Fibroblast of skin of right quadriceps (primary cell): ENCODE data around the gene PLK5.
"Not testable (repeated sequence)": the region's sequence is repeated elsewhere in the genome, so short reads cannot be mapped to it uniquely, and the experiment has no call there.

ENCODE experiments used
- DNase-seq: peaks from one replicate; pipeline ENCODE4 v3.0.0-alpha.2; 2013

The PLK5 gene, protein sequence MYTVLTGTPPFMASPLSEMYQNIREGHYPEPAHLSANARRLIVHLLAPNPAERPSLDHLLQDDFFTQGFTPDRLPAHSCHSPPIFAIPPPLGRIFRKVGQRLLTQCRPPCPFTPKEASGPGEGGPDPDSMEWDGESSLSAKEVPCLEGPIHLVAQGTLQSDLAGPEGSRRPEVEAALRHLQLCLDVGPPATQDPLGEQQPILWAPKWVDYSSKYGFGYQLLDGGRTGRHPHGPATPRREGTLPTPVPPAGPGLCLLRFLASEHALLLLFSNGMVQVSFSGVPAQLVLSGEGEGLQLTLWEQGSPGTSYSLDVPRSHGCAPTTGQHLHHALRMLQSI

GRCh38 chr19:1523412-1524286, at the start of gene PLK5:
TSS of gene PLK5 (plus strand) at chr19:1524077. CDS start at chr19:1526997, 2,920 bp downstream.
- no peak for DNase-seq

DNA sequence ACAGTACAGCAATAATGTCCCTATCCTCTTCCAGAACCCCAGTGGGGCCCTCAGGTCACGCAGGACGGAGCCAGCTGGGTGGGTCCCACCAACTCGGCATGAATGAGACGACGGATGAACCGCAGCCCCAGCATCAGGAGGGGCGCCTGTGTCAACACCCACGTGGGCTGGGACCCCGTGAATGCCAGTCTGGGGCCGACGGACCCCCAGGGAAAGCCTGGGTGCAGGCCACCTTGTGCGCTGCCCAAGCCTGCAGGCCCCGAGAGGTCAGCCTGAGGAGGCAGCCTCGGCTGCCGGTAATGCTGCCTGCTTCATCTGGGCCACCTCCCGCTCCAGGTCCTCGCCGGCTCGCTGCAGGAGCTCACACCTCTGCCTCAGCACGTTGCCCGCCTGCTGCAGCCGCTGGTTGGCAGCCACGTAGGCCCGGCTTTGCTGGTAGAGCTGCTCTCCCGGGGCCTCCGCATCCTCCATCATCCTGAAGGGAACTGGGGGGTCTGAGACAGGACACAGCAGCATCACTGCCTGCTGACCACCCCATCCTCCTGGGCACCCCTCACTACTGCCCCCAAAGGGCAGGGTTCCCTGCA, 49.0 kb upstream of the PLK5 start:
- DNase-seq = no peak

- no peak for DNase-seq
Measured at GRCh38 chr19:1475751-1476437, 48.0 kb upstream of the PLK5 start.

- not testable (repeated sequence) for DNase-seq
Measured at GRCh38 chr19:1477056-1477455, 46.8 kb upstream of the PLK5 start.

DNA sequence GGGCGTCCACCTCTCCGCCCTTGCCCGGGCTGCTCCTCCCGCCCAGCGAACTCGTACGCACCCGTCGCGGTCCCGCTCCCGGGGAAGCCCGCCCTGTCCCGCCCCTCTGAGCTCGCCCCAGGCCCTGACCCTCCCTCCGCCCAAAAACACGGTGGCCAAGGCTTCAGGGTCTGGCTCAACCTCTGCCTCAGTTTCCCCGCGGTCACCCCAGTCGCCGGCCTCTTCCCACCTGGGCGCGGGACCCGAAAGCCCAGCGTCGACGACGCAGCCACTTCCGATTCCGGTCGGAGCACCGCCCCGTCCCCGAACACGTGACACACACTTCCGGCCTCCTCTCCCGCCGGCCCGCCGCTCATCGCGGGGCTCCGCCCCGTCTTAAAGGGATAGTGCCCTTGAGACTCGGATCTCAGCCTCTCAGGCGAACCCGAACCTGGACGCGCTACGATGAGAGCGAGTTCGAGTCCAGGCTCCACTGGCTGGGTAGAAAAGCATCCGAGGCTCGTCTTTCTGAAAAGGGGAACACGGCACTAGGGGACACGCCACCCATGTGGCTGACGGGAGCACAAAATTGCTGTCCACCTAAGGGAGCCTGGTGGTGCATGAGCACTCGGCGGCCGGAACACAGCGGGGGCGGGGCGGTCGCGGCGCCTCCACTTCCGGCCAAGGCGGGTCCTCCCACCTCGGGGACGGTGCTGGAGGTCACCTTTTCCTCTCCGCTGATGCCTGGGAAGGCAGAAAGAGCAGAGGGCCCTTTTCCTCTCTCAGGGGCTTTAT, 44.8 kb upstream of the PLK5 start, which contains the start of gene C19orf25:
C19orf25 (minus strand) TSS at position 282 of the 774 bp plus-strand sequence. CDS start 312 bp downstream, outside the sequence.
- peak; percentile 93 for DNase-seq

DNA sequence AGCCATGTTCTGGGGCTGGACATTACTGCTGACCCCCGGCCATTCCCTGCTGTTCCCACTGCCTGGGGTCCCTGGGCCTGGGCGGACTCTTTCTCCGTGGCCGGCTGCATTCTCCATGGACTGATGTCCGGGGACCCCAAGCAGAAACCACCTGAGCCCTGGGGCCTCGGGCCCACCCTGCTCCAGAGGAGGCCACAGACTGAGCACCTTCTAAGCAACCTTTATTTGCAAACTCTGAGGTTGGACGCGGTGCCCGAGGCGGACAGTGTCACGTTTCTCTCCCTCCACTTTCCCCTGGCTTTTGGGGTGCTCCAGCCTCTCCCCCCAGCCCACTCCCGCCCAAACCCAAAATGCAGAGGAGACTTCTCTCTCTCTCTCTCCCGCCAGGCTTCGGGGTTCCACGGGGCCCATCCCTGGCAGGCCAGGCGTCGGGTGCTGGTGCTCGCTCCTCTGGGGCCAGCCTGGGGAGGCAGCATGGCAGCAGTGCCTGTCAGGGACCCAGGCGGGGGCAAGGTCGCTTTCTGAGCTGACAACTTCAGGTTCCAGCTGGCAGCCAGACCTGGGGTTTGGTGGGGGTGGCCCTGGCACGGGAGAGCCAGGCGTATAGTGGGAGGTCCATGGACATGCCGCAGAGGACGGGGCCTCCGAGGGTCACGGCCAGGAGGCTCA, 42.5 kb upstream of the PLK5 start:
- DNase-seq = no peak

DNA sequence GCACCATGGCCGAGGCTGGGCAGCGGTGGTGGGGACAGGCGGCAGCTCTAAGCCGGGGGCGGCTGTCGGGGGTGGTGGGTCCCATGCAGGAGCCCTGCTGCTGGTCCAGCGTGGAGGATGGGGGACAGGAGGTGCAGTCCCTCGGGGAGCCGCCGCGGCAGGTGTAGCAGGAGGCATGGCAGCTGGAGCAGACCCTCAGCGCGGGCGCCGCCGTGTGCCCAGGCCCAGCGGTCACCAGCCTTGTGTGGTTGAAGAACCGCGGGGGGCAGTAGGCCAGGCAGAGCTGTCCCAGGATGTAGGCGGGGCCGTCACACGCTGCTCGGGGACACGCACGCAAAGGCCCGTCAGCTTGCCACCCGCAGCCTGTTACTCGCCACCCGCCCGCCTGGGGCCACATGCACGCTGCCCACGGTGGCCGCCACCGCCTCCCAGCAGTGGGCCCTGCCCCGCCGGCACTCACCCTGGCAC, 42.0 kb upstream of the PLK5 start:
- DNase-seq = no peak

DNA sequence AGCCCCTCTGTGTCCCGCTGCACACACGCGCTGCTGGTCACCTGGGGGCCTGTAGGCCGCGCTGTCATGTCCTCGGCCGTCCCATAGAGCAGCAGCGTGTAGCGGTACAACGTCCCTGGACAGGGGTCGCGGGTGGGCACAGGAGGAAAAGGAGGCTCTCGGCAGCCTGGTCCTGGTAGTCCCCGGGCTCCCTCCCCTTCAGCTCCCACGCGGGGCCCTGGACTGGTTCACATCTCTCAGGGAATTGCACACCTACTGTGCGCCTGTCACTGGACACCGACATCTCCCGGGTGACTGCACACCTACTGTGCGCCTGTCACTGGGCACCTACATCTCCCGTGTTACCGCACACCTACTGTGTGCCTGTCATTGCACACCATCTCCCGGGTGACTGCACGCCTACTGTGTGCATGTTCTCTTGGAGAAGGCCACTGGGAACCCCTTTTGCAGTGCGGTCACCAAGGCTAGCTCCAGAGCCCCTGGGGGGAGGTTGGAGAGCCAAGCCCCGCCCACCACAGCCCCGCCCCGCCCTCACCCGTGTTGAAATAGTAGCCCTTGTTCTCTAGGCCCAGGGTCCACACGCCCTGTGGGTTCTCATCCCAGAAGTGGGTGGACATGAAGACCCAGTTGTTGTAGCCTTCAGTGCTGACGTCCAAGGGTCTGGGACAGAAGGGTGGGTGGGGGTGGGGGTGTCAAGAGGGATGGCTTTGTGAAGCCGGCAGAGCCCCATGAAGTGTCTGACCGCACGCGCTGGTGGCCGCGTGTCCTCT, 41.3 kb upstream of the PLK5 start:
- DNase-seq = no peak

DNA sequence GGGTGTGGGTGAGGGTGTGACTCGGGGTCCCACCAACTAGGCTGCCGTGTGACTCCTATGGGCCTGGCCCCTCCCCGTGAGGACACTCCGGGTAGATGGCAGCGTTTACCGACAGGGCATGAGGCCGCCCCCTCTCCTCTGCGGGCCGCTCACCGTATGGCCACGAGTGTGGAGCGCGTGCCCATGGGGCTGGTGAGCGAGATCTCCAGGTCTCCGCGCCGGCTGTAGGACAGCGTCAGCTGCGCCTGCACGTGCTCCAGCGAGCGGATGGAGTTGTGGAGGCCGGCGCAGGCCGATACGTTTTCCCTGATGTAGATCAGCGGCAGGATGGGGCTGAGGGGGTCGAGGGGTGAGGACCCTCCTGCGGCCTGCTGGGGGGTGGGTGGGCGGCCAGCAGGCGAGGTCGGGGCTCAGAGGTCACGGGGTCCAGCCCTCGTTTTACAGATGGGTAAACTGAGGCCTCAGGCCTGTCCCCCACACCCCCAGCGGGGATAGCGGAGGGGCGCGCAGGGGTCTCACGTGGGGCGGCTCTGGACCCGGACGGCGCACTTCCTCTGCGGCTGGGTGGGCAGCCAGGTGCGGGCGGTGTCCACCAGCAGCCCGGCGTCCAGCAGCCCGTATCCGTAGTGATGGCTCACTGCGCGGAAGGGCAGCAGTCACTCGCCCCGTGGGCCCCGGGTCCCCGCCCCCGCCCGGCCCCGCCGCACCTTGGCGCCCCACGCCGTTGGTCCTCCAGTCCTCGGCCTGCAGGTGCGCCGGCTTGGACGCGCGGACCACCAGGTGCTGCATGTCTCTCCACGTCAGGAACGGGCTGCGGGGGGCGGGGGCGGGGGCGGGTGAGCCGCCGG, 40.5 kb upstream of the PLK5 start:
- DNase-seq = no peak

GRCh38 chr19:1483979-1484428, 39.9 kb upstream of the PLK5 start:
- no peak for DNase-seq

DNA sequence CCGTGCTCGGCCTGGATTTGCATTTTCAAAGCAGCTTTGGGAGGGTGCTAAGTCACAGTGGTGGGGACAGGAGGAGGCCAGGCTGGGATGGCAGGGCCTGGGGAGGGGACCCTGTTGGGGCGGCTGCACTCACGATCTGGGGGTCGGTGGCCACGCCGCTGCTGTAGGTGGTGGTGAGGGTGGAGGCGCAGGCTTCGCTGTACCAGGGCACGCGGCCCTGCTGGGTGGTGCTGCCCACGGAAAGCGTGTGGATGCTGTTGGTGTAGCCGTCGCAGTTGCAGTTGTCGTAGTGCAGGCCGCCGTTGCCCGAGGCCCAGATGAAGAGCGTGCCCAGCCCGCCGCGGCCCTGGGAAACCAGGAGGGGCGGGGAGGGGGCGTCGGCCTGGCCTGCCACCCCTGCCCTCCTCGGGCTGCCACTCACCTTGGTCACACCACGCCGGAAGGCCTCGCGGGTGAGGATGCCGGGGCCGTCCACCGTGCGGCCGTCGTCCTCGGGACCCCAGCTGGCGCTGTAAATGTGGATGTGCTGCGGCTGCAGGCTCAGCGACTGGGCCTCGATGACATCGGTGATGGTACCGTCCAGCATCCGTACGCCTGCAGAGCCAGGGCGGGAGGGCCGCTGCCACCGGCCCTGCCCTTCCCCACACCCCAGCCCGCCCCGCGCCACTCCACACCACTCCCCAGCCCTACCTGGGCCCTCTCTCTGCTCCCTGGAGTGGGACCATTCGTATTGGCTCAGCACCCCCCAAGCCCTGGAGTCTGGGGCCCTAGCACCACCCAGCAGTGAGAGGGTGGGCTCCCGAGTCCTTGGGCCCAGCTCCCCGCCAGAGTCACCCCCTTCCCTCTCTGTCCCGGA, 36.9 kb upstream of the PLK5 start:
- DNase-seq = no peak

DNA sequence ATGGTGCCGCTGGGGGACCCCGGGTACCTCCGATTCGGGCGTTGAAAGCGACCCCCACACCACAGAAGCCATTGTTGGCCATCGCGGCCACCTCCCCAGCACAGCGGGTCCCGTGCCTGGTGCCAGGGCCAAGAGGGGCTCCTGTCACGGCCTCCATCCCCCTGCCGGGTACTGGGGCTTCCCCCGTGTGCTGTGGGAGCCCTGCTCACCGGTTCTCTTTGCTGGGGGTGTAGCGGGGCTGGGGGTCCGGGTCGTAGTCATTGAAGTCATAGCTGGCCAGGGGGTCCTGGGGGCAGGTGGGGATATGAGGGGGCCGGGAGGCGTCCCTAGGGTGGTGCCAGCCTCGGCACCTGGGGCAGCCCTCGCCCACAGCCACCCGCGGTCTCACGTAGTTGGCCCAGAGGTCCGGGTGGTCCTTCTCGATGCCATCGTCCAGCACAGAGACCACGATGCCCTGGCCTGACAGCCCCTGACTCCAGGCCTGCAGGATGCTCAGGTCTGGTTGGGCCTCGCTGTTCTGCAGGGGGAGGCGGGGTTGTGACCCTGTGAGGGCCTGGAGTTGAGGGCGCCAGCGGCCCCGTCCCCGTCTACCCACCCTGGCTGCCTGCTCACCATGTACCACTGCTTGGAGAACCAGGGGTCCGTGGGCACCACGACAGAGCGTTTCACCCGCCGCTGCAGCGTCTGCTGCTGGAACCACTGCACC, 36.1 kb upstream of the PLK5 start:
- no peak for DNase-seq

GRCh38 chr19:1488282-1488601, 35.6 kb upstream of the PLK5 start:
- DNase-seq = no peak

- DNase-seq = no peak
Measured at GRCh38 chr19:1489463-1490310, 34.2 kb upstream of the PLK5 start.

DNA sequence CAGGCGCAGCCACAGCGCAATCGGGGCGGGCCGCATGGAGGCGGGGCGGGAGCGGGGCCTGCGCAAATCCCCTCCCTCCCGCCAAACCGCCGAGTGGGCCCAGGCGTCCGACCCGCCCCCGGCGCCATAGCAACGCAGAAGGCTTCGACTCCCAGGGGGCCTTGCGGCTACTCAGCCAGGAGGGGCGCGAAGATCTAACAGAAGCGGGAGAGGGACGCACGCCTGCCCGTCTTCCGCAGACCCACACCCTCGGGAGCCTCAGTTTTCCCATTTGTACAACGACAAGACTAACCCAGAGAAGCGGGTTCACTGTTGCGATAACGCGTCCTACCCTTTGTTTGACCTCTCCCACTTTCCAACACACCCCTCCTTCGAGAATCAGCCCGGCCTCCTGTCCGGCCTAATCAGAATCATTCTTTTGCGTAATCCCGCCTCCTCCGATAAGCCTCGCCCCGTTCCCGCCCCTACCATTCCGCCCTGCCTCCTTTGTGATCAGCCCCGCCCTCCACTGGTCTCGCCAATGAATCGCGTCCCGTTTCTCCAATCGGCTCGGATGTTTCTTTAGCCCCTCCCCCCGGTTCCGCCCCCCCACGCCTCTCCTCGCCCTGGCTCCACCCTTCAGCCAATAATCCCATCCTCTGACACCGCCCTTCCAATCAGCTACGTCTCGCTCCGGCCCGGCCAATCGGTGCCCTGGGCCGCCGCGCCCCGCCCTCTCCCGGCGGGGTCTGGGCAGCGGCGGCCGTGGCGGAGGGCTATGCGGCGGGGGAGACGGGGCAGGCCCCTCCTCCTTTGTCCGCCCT, 33.4 kb upstream of the PLK5 start, which contains the start of gene PCSK4:
PCSK4 (minus strand) TSS at position 40 of the 803 bp plus-strand sequence; CDS start at position 36, 4 bp downstream.
- peak; percentile 99 for DNase-seq
